Measurements from ENCODE around the gene MRPS2.
A peak's percentile ranks its signal among the peaks of the same experiment; 100 is the strongest.

MRPS2 gene

GRCh38 chr9:135480940-135481310 lies 19.6 kb upstream of the MRPS2 start:
- DNase-seq = no peak

DNA sequence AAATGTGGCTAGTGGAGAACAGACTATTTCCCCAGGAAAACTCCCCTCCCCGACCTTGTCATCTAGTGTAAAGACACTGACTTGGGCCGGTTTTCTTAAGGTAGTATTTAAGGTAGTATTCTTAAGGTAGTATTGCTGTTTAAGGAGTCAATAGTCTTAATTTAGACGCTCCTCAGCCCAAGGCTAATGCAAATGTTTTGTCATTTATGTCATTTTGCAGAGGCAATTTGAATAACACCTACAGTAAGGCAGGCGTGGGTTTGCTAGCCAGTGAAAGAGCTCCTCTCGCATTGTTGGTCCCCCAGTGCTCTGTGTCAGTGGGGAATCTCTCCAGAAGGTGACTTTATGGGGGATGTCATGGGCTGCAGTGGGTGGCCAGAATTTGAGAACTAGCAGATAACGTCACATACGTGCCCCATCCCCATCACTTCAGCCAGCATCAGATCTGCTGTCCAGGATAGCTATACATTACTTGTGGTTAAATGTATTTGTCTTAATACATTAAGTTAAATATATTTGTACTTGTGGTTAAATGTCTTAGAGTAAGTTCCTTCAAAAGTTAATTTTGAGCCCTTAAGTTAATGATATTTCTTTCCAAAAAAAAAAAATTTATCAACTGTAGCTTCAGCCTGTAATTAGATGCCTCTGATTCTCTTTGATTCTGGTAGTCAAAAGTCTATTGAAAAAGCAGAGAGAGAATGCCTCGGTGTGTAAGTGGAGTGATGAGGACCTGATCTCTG lies 18.3 kb upstream of the MRPS2 start:
- no peak for DNase-seq

DNA sequence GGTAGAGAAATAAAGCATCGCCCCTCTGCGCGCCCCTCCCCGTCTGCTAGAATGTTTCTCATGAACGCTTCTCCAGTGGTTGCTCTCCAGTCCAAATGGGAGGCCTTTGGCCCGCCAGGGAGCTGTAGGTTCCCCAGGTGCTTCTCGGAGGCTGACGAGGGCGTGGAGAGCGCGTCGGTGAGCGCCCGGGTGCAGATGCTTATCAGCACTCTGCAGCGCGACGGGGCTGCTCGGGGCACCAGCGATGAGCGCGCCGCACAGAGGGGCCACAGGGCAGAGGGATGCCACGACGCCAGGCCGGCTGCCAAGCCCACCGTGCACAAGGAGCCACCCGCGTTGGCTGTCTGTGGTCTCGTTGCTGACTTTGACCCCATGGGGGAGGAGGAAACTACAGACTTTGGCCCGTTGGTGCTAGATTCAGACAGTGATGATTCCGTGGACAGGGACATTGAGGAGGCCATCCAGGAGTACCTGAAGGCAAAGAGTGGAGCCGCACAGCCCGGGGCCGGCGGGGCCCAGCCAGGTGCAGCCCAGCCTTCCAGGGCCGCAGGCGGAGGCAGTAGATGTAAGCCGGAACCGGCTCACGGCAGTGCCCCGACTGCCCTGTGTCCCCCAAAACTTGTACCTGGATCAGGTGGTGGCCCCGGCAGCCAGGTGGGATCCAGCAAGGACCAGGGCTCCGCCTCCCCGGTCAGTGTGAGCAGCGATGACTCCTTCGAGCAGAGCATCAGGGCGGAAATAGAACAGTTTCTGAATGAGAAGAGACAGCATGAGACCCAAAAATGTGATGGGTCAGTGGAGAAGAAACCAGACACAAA lies 15.8 kb upstream of the MRPS2 start:
- no peak for DNase-seq

DNA sequence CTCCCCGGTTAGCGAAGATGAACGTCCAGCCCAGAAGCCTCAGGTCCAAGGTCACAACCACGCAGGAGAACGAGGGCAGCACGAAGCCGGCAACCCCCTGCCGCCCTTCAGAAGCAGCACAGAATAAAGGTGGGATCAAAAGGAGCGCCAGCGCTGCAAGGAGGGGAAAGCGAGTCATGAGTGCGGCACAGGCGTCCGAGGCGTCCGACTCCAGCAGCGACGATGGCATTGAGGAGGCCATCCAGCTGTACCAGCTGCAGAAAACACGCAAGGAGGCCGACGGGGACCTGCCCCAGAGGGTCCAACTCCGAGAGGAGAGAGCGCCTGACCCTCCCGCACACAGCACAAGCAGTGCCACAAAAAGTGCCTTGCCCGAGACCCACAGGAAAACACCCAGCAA lies 15.1 kb upstream of the MRPS2 start:
- DNase-seq = no peak

GRCh38 chr9:135485832-135486231 lies 14.7 kb upstream of the MRPS2 start:
- DNase-seq = no peak

DNA sequence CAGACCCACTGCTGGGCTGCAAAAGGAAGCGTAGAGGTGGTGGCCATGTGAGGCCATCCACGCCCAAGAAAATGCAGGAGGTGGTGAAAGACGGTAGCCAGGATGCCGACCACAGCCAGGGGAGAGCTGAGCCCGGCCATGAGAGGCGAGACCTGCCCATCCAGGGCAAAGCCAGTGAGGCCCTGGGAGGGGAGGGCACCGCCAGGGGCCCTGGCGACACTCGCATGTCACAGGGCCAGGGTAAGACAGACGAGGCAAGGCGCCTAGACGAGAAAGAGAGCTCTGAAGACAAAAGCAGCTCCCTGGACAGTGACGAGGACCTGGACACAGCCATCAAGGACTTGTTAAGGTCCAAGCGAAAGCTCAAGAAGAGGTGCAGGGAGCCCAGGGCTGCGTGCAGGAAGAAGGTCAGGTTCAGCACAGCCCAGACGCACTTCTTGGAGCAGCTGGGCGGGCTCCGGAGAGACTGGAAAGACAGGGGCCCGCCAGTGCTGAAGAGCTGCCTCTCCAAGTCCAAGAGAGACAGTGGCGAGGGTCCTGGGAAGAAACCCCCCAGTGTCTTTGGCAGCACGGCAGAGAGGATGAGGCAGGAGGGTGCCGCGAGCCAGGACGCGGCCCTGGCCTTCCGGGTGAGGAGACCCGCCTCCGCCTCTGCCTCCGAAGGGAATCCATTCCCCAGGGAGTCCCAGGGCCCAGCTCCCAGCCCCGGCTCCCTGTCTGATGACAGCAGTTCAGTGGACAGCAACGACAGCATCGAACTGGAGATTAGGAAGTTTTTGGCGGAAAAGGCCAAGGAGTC lies 14.0 kb upstream of the MRPS2 start:
- no peak for DNase-seq

- DNase-seq = no peak
Observed at GRCh38 chr9:135487281-135488012, 13.0 kb upstream of the MRPS2 start.

DNA sequence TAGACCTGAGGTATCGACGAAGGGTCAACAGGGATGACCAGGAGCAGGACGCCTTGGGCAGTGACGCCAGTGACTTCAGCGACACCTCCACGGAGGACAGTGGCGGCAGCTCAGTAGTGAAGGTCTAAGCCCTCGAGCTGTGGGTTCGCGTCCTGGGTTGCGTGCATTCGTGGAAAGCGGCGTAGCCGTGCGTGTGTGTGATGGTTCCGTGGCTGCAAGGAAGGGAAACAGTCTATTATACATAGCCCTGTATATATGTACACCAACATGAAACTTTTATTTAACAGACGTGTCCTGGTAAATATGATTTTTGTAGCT lies 12.5 kb upstream of the MRPS2 start:
- no peak for DNase-seq

DNA sequence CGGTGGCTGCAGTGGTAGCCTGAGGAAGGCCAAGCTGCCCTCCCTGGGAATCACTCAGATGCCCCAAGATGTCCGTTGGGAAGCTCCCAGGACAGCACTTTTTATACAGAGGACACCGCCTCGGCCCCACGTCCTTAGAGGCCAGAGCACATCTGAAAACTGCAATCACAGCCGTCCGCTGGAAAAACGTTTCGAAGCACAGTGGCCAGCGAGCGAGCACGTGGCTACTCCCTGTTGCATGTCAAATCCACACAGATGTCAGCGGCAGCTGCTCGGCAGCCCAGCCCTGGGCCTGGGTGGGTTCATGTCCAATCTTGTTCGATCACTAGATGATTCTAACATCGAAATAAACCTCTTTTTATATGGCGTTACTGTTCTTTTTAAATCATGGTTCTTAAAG lies 12.0 kb upstream of the MRPS2 start:
- DNase-seq = no peak

DNA sequence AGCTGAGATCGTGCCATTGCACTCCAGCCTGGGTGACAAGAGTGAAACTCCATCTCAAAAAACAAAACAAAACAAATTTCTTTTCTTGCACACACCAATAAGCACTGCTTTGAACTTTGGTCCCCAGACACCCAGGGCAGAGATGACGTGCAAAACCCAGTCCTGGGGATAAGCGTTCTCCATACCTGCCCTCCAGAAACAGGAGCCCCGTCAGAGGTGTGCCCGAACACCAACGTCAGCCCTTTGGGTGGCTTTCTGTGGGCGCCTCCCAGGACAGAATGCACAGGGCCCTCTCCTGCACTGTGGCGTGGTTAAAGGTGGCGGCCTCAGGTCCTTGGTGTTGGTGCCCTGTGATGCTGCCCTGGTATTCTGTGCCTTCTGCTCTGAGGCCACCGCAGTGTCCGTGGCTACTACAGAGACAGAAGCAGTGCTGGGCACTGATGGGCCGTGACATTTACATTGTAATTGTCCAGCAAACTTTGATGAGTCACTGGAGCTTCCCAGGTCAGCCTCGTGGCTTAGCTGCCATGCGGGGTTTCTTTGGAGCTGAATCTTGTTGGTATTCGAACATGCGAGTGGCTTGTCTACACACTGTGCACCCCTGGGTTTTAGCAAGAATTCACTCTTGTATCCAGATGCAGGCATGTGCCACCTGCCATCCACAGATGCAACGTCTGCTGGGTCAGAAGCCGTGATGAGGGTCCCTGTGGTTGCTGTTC lies 11.1 kb upstream of the MRPS2 start:
- no peak for DNase-seq

DNA sequence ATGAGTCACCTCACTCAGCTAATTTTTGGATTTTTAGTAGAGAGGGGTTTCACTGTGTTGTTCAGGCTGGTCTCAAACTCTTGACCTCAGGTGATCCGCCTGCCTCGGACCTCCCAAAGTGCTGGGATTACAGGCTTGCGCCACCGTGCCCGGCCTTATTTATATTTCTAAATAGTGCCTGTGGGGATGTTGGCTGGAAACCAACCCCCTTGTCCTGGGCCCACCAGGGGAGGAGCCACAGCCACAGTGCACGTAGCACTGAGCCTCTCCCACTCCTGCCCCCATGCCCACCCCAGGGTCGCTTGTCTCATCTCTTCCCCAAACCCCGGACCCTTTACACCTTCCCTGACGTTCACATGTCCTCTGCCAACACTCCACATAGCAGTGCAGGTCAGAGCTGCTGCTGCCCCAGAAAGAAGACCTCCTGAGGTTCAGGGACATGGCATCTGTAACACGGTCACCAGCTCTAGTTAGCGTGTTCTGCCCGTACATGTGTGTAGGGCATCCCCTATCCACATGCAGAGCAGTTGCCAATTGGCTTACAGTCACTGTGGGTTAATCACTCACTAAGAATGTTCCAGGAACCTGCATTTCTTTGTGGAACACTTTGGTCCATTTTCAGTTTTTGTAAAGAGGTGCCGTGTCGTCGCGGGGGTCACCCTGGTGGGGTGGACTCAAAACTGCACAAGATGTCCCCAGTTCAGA lies 10.2 kb upstream of the MRPS2 start:
- no peak for DNase-seq

DNA sequence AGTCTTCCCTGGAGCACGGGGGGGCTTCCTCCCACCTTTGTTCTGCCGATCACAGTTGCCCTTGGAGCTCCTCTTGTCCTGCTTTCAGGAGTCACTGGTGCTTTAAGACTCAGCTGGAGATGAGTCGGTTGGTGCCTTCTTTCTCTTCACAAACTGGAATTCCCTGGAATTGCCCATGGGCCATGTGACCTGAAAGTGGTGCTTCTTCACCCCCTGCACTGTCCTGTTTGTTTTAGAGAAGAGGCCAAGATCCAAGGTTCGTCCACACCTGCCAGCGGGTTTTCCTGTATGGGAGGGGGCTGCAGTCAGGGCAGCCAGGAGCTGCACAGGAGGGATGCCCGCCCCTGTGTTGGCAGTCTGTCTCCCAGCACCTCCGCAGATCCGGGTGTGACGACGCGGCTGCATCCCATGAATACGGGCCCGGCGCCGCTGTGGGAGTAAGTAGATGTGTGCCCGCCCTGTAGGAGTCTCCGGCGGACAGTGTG lies 9.5 kb upstream of the MRPS2 start:
- no peak for DNase-seq

- no peak for DNase-seq
Observed at GRCh38 chr9:135491764-135492163, 8.7 kb upstream of the MRPS2 start.

GRCh38 chr9:135492886-135493669 lies 7.4 kb upstream of the MRPS2 start:
- no peak for DNase-seq

DNA sequence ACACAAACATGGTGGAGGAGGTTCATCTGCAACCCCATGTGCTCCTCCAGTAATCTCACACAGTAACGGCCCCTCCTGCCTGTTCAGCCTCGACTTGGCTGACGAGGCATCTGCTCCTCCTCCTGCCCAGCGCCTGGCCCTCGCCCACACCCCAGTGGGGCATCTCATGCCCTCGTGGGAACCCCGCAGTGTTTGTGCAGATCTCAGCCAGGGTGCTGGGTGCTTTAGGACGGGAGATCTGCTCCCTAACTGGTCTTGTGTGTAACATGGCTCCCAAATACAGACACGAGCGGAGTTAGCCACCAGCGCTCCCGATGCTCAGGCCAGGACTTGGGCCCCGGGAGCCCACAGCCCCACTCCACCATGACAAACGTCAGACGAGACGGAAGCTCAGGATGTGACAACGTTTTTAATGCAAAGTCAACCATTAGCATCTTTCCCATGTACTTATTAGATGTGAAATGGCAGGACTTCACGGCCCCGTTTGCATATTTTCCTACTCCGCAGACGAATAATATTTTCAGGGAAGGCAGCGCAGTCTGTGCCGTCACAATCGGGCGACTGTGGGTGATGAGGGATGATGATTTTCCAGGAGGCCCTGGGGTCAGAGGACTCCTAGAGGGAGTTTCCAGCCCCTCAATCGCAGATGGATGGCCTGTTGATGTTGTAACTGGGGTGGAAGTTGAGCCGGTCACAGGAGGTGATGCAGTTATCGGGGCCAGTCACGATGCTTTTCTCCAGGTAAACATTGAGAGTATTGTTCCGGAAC lies 5.5 kb upstream of the MRPS2 start:
- no peak for DNase-seq

- DNase-seq = no peak
Observed at GRCh38 chr9:135498381-135499126, 1.9 kb upstream of the MRPS2 start.

GRCh38 chr9:135499326-135500070 lies 984 bp upstream of the MRPS2 start:
- DNase-seq = peak; percentile 67

DNA sequence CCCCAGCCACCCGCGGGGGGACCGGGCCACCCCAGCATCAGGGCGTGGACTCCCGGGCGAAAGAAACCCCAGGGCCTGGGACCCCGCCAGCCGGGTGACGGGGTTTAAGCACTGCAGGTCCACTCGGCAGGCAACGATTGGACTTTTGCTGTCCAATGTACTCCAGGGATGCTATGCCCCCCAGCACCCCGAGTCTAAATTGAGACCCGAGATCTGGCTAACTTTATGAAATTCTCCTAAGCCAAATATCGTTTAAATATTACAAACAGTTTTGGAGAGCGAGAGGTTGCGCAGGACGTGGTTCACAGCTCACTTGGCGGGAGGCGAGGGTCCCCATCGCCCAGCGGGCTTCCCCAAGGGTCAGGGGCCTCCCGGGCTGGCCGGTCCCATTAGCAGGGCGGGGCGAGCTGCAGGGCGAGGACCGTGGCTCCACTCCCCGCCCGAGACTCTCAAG lies 384 bp upstream of the MRPS2 start:
- DNase-seq = no peak
